NCI-H1436 treated with DMSO at 0.1 percent for 48 hours (cell line): ENCODE results near the gene JPH3.

Experiments
- DNase-seq: peaks from one replicate; lab custom pipeline; 2025; lab: John Stamatoyannopoulos, UW

Gene JPH3

GRCh38 chr16:87697792-87698191 lies 95.5 kb downstream of the JPH3 start:
- no peak for DNase-seq

- DNase-seq = no peak
Observed at GRCh38 chr16:87698241-87698640, 95.9 kb downstream of the JPH3 start.

GRCh38 chr16:87698676-87699199 lies 96.4 kb downstream of the JPH3 start:
- no peak for DNase-seq

- DNase-seq = no peak
Observed at GRCh38 chr16:87700406-87701077, 98.2 kb downstream of the JPH3 start.

GRCh38 chr16:87701078-87701460 lies 98.8 kb downstream of the JPH3 start:
- DNase-seq = no peak

GRCh38 chr16:87701505-87701921 lies 99.2 kb downstream of the JPH3 start:
- DNase-seq = no peak

GRCh38 chr16:87702325-87702811 lies 100.1 kb downstream of the JPH3 start:
- no peak for DNase-seq

GRCh38 chr16:87703071-87703470 lies 100.8 kb downstream of the JPH3 start:
- DNase-seq = no peak

- no peak for DNase-seq
Observed at GRCh38 chr16:87703835-87704375, 101.6 kb downstream of the JPH3 start.

GRCh38 chr16:87704754-87705353 lies 102.5 kb downstream of the JPH3 start:
- no peak for DNase-seq

- no peak for DNase-seq
Observed at GRCh38 chr16:87705771-87706277, 103.5 kb downstream of the JPH3 start.

- no peak for DNase-seq
Observed at GRCh38 chr16:87706278-87707000, 104.1 kb downstream of the JPH3 start.

- no peak for DNase-seq
Observed at GRCh38 chr16:87707097-87707496, 104.8 kb downstream of the JPH3 start.

- DNase-seq = no peak
Observed at GRCh38 chr16:87707714-87708580, 105.6 kb downstream of the JPH3 start.

GRCh38 chr16:87708881-87709638 lies 106.8 kb downstream of the JPH3 start:
- DNase-seq = no peak

GRCh38 chr16:87709677-87710076 lies 107.4 kb downstream of the JPH3 start:
- DNase-seq = no peak

- DNase-seq = no peak
Observed at GRCh38 chr16:87710887-87711286, 108.6 kb downstream of the JPH3 start.

GRCh38 chr16:87712184-87712762 lies 110.0 kb downstream of the JPH3 start:
- no peak for DNase-seq

GRCh38 chr16:87713451-87714229 lies 111.3 kb downstream of the JPH3 start:
- DNase-seq = no peak
